ENCODE data around the gene AKT3.

The AKT3 gene

GRCh38 chr1:243454328-243454997 lies 395.6 kb downstream of the AKT3 start:
- no peak for DNase-seq

- no peak for DNase-seq
Observed at GRCh38 chr1:243452092-243452491, 398.0 kb downstream of the AKT3 start.

GRCh38 chr1:243449373-243449772 lies 400.7 kb downstream of the AKT3 start:
- no peak for DNase-seq

GRCh38 chr1:243447844-243448243 lies 402.2 kb downstream of the AKT3 start:
- no peak for DNase-seq

GRCh38 chr1:243447347-243447746 lies 402.7 kb downstream of the AKT3 start:
- DNase-seq: no peak

GRCh38 chr1:243443557-243443956 lies 406.5 kb downstream of the AKT3 start:
- DNase-seq: no peak

GRCh38 chr1:243441601-243442000 lies 408.4 kb downstream of the AKT3 start:
- DNase-seq: no peak

- no peak for DNase-seq
Observed at GRCh38 chr1:243440406-243440805, 409.6 kb downstream of the AKT3 start.

GRCh38 chr1:243438815-243439214 lies 411.2 kb downstream of the AKT3 start:
- DNase-seq: no peak
